Measurements from ENCODE around the gene HOXD8. TPM values are rescaled to one million over a fixed set of nuclear protein-coding genes. Genes with fewer than 3 reads are reported as not detected.

HOXD8 gene
- total RNA-seq, 1 experiment from 2014 or later: 1.4 TPM

GRCh38 chr2:176146101-176146500, 16.6 kb downstream of the HOXD8 start:
- DNase-seq (ENCODE audit: low read depth): no peak

GRCh38 chr2:176146645-176147044, 17.1 kb downstream of the HOXD8 start:
- no peak for DNase-seq (ENCODE audit: low read depth)

GRCh38 chr2:176147210-176147799, 17.8 kb downstream of the HOXD8 start:
- DNase-seq (ENCODE audit: low read depth): no peak

- DNase-seq (ENCODE audit: low read depth): no peak
Observed at GRCh38 chr2:176147800-176148496, 18.4 kb downstream of the HOXD8 start.

- DNase-seq (ENCODE audit: low read depth): no peak
Observed at GRCh38 chr2:176148751-176149421, 19.4 kb downstream of the HOXD8 start.

- no peak for DNase-seq (ENCODE audit: low read depth)
Observed at GRCh38 chr2:176149481-176149938, 20.0 kb downstream of the HOXD8 start.

- no peak for DNase-seq (ENCODE audit: low read depth)
Observed at GRCh38 chr2:176149939-176150583, 20.6 kb downstream of the HOXD8 start.

- no peak for DNase-seq (ENCODE audit: low read depth)
Observed at GRCh38 chr2:176150584-176151441, 21.3 kb downstream of the HOXD8 start.

GRCh38 chr2:176151442-176152287, 22.2 kb downstream of the HOXD8 start, which contains the start of gene HOXD4:
Gene HOXD4, plus strand, starts transcription at chr2:176151550. Its CDS starts 84 bp downstream, at chr2:176151634.
- no peak for DNase-seq (ENCODE audit: low read depth)

GRCh38 chr2:176152350-176153181, 23.1 kb downstream of the HOXD8 start:
- DNase-seq (ENCODE audit: low read depth): no peak

- no peak for DNase-seq (ENCODE audit: low read depth)
Observed at GRCh38 chr2:176154576-176155252, 25.2 kb downstream of the HOXD8 start.

GRCh38 chr2:176155356-176156044, 26.0 kb downstream of the HOXD8 start:
- DNase-seq (ENCODE audit: low read depth): no peak

- DNase-seq (ENCODE audit: low read depth): no peak
Observed at GRCh38 chr2:176156301-176156806, 26.8 kb downstream of the HOXD8 start.

GRCh38 chr2:176156807-176157498, 27.4 kb downstream of the HOXD8 start, which contains the start of gene HOXD3:
Gene HOXD3, plus strand, starts transcription at chr2:176157307. Its CDS starts 11,808 bp downstream, at chr2:176169115.
- no peak for DNase-seq (ENCODE audit: low read depth)

GRCh38 chr2:176157499-176158185, 28.1 kb downstream of the HOXD8 start:
- DNase-seq (ENCODE audit: low read depth): peak; percentile 4

- DNase-seq (ENCODE audit: low read depth): no peak
Observed at GRCh38 chr2:176158186-176158591, 28.7 kb downstream of the HOXD8 start.

Measured in LHCN-M2 (cell line).